Neural progenitor cell (in vitro differentiated cells): Measurements from ENCODE around the gene CD200. TPM values are rescaled to one million over a fixed set of nuclear protein-coding genes. Genes with fewer than 3 reads are reported as not detected.

Source experiments
- DNase-seq: peaks from one replicate; pipeline ENCODE4 v3.0.0-alpha.2; 2016; ENCODE audit warnings: low spot score
- H2AFZ ChIP-seq: fragments of 200-600 bp; sonication (generic); replicated peaks from 2 replicates; pipeline ENCODE4 v1.6.1; 2016; ENCODE audit warnings: antibody characterized with exemption
- H3F3A ChIP-seq: fragments of 200-600 bp; sonication (generic); 2 replicates; pipeline ENCODE4 v1.6.1; 2016; ENCODE audit warnings: antibody characterized with exemption, low read depth
- H3K27ac ChIP-seq: fragments of 200-600 bp; sonication (generic); 2 replicates; pipeline ENCODE4 v1.5.1; 2016; ENCODE audit warnings: mild to moderate bottlenecking
- H3K27me3 ChIP-seq: fragments of 200-600 bp; sonication (generic); 2 replicates; pipeline ENCODE4 v1.6.1; 2016; ENCODE audit warnings: mild to moderate bottlenecking, moderate library complexity
- H3K36me3 ChIP-seq: fragments of 200-600 bp; sonication (generic); 2 replicates; pipeline ENCODE4 v1.5.1; 2016
- H3K4me1 ChIP-seq: fragments of 200-600 bp; sonication (generic); 2 replicates; pipeline ENCODE4 v1.6.1; 2016; ENCODE audit warnings: mixed run types
- H3K4me2 ChIP-seq: fragments of 200-600 bp; sonication (generic); 2 replicates; pipeline ENCODE4 v1.6.1; 2016
- H3K4me3 ChIP-seq: fragments of 200-600 bp; sonication (generic); 2 replicates; pipeline ENCODE4 v1.5.1; 2016
- H3K79me2 ChIP-seq: fragments of 200-600 bp; sonication (generic); 2 replicates; pipeline ENCODE4 v1.6.1; 2016; ENCODE audit warnings: low read depth
- H3K9ac ChIP-seq: fragments of 200-600 bp; sonication (generic); 2 replicates; pipeline ENCODE4 v1.6.1; 2016
- H3K9me3 ChIP-seq: fragments of 200-600 bp; sonication (generic); 2 replicates; pipeline ENCODE4 v1.5.1; 2016; ENCODE audit warnings: low read depth
- H4K20me1 ChIP-seq: fragments of 200-600 bp; sonication (generic); 2 replicates; pipeline ENCODE4 v1.6.1; 2016; ENCODE audit warnings: low read depth
- H3K27ac Mint-ChIP-seq: 3 replicates; pipeline ENCODE4 v1.8.0; 2021; ENCODE audit warnings: mixed read lengths
- H3K27me3 Mint-ChIP-seq: 2 replicates; pipeline ENCODE4 v1.8.0; 2022; ENCODE audit warnings: low read depth, mild to moderate bottlenecking, inconsistent platforms, moderate library complexity, mixed read lengths; ENCODE audit not compliant: insufficient read depth
- H3K36me3 Mint-ChIP-seq: 3 replicates; pipeline ENCODE4 v1.8.0; 2021; ENCODE audit warnings: mixed read lengths
- H3K4me1 Mint-ChIP-seq: 3 replicates; pipeline ENCODE4 v1.8.0; 2021; ENCODE audit warnings: mixed read lengths
- H3K4me3 Mint-ChIP-seq: 3 replicates; pipeline ENCODE4 v1.8.0; 2021; ENCODE audit warnings: mild to moderate bottlenecking, moderate library complexity, mixed read lengths
- H3K9me3 Mint-ChIP-seq: 3 replicates; pipeline ENCODE4 v1.8.0; 2020; ENCODE audit warnings: mixed read lengths
- EZH2 ChIP-seq: fragments of 200-600 bp; sonication (generic); IDR thresholded peaks from 2 replicates; pipeline ENCODE4 v1.6.1; 2017; ENCODE audit warnings: antibody characterized with exemption, mild to moderate bottlenecking, moderate library complexity
- EZH2phosphoT487 ChIP-seq: fragments of 200-600 bp; sonication (generic); IDR thresholded peaks from 2 replicates; pipeline ENCODE4 v1.6.1; 2017; ENCODE audit warnings: antibody characterized with exemption
- total RNA-seq: library from RNA; depleted of rRNA; stranded (reverse); fragments of >200 nt; gene quantifications from 2 replicates; pipeline ENCODE4 v1.2.3, GENCODE V29; 2015; ENCODE audit warnings: low replicate concordance
- TF ChIP-seq, protein P1 (sequence below): fragments of 200-600 bp; sonication (generic); IDR thresholded peaks from 2 replicates; pipeline ENCODE4 v1.5.1; 2017; ENCODE audit warnings: antibody characterized with exemption, mild to moderate bottlenecking

CD200 gene
- total RNA-seq, 1 donor from 2014 or later = 48.4 TPM

DNA sequence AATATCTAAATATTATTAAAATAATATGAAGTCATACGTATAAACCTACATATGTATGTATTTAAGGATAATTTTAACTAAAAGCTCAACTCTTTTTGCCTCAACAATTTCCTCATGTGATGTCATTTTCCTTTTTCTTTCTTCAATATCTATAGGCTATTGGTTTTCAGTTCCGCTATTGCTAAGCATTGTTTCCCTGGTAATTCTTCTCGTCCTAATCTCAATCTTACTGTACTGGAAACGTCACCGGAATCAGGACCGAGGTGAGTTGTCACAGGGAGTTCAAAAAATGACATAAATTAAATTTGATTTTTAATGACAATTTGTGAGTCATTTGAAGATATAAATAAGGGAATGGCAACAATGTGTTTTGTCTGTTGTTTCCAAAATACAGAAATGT is 16.6 kb downstream of the CD200 start:
- H3K36me3 ChIP-seq = peaks cover 27% of the 10 kb centered on the region
- TF ChIP-seq EZH2phosphoT487 (no peak), EZH2 (no peak)
- TF ChIP-seq, protein P1, sequence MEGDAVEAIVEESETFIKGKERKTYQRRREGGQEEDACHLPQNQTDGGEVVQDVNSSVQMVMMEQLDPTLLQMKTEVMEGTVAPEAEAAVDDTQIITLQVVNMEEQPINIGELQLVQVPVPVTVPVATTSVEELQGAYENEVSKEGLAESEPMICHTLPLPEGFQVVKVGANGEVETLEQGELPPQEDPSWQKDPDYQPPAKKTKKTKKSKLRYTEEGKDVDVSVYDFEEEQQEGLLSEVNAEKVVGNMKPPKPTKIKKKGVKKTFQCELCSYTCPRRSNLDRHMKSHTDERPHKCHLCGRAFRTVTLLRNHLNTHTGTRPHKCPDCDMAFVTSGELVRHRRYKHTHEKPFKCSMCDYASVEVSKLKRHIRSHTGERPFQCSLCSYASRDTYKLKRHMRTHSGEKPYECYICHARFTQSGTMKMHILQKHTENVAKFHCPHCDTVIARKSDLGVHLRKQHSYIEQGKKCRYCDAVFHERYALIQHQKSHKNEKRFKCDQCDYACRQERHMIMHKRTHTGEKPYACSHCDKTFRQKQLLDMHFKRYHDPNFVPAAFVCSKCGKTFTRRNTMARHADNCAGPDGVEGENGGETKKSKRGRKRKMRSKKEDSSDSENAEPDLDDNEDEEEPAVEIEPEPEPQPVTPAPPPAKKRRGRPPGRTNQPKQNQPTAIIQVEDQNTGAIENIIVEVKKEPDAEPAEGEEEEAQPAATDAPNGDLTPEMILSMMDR = no peak
- peaks cover 23% of the 10 kb centered on the region for H3F3A ChIP-seq
- H3K9ac ChIP-seq = no peak overlapping the region
- no peak overlapping the region for H3K27ac ChIP-seq
- H3K36me3 Mint-ChIP-seq = peaks cover 73% of the 10 kb centered on the region
- no peak overlapping the region for H3K27ac Mint-ChIP-seq
- H3K4me1 ChIP-seq = peaks cover 47% of the 10 kb centered on the region
- no peak overlapping the region for H3K4me2 ChIP-seq
- H3K9me3 ChIP-seq = no peaks in the 10 kb centered on the region
- H2AFZ ChIP-seq = no peak overlapping the region
- peaks cover 24% of the 10 kb centered on the region for H4K20me1 ChIP-seq
- H3K79me2 ChIP-seq = peaks cover 38% of the 10 kb centered on the region
- H3K27me3 ChIP-seq = no peaks in the 10 kb centered on the region
- no peak overlapping the region for H3K4me3 ChIP-seq
- DNase-seq = no peak
- H3K4me1 Mint-ChIP-seq = peaks cover 21% of the 10 kb centered on the region
- no peak overlapping the region for H3K4me3 Mint-ChIP-seq
- H3K9me3 Mint-ChIP-seq = peaks cover under 1% of the 10 kb centered on the region
- H3K27me3 Mint-ChIP-seq = no peaks in the 10 kb centered on the region

DNA sequence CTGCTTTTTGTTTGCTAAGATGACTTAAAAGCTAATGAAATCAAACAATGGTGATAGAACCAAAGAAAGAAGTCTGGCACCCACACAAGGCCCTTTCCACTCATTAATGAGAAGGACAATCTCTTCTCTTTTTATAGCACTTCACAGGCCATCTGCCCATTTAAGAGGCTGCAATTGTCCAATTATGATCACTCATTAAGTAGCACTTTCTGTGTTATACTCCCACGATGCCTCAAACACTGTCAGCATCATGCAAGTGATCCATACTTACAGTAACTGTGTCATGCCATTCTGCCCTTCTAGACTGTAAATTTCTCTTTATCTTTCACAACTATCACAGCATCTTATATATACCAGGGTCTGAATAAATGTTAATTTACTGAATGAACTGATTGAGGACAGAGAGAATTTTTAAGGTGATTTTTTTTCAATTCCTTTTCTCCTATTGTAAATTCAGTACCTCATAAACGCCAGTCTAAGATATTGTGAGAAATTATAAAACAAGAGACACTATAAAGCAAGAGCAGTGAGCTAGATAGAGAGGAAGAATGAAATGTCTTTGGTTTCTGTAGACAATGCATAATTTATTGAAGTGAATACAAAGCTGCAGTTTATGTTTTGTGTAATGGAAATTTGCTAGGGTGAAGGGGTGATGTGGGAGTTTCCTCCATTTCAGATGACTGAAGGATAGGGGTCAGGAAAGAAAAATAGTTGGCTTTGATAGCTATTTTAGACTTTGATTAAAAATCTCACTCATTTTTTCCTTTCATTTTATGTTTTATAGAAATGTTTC is 17.3 kb downstream of the CD200 start:
- Histone ChIP-seq H3K27me3 (no peaks in the 10 kb centered on the region), H3K4me3 (no peak overlapping the region), H4K20me1 (peaks cover 24% of the 10 kb centered on the region), H3K4me1 (peaks cover 51% of the 10 kb centered on the region), H3K79me2 (peaks cover 32% of the 10 kb centered on the region), H3K9me3 (no peaks in the 10 kb centered on the region), H3K27ac (peak overlapping the region; percentile 48), H2AFZ (no peak overlapping the region), H3F3A (peaks cover 23% of the 10 kb centered on the region), H3K4me2 (peak overlapping the region; percentile 49), H3K36me3 (peaks cover 26% of the 10 kb centered on the region), H3K9ac (no peak overlapping the region)
- Mint-ChIP-seq H3K4me1 (peaks cover 26% of the 10 kb centered on the region), H3K9me3 (no peaks in the 10 kb centered on the region), H3K36me3 (peaks cover 72% of the 10 kb centered on the region), H3K27ac (no peak overlapping the region), H3K27me3 (no peaks in the 10 kb centered on the region), H3K4me3 (no peak overlapping the region)
- TF ChIP-seq, protein P1 = no peak
- TF ChIP-seq EZH2 (no peak), EZH2phosphoT487 (no peak)
- no peak for DNase-seq

DNA sequence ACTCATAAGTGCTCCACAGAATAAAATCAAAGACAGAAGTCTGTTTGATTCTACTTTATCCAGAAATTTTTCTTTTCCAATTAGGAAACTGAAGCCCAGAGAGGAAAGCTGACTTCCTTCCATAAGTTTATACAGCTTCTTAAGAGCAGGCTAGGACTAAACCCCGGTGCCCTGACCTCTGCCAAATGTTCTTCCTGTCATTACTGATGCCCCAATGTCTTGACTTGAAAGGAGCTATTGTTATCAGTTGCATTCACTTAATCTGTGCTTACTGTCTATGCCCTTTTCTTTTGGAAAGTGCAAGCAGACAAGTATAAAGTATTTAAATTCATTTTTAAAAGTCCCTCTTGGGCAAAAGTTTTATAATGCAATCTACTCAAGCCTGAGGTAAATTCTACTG is 18.1 kb downstream of the CD200 start:
- H3K4me3 ChIP-seq = no peak overlapping the region
- peak overlapping the region; percentile 48 for H3K27ac ChIP-seq
- no peaks in the 10 kb centered on the region for H3K9me3 ChIP-seq
- peaks cover 23% of the 10 kb centered on the region for H3F3A ChIP-seq
- Mint-ChIP-seq H3K4me1 (peaks cover 26% of the 10 kb centered on the region), H3K27ac (no peak overlapping the region), H3K36me3 (peaks cover 68% of the 10 kb centered on the region), H3K4me3 (no peak overlapping the region), H3K9me3 (no peaks in the 10 kb centered on the region), H3K27me3 (no peaks in the 10 kb centered on the region)
- peak overlapping the region; percentile 49 for H3K4me2 ChIP-seq
- H2AFZ ChIP-seq = no peak overlapping the region
- no peak overlapping the region for H3K9ac ChIP-seq
- H3K36me3 ChIP-seq = peaks cover 22% of the 10 kb centered on the region
- peaks cover 24% of the 10 kb centered on the region for H3K79me2 ChIP-seq
- no peaks in the 10 kb centered on the region for H3K27me3 ChIP-seq
- TF ChIP-seq, protein P1 = no peak
- TF ChIP-seq EZH2phosphoT487 (no peak), EZH2 (no peak)
- peaks cover 51% of the 10 kb centered on the region for H3K4me1 ChIP-seq
- DNase-seq = peak; percentile 52
- H4K20me1 ChIP-seq = peaks cover 17% of the 10 kb centered on the region
